CD4-positive, alpha-beta T cell (primary cell): Measurements from ENCODE around the gene YES1. TPM values are rescaled to one million over a fixed set of nuclear protein-coding genes. Genes with fewer than 3 reads are reported as not detected.
"Not testable (repeated sequence)": the region's sequence is repeated elsewhere in the genome, so short reads cannot be mapped to it uniquely, and the experiment has no call there.

Experiments used
- ATAC-seq: fragments of 200-7000 bp; cut with Tn5 transposase; one replicate; pipeline ENCODE4 v1.10.0; 2022; ENCODE audit warnings: mild to moderate bottlenecking; ENCODE audit not compliant: poor library complexity
- CTCF ChIA-PET: fragments of 350-600 bp; sonication (Branson Sonifier 250); formaldehyde crosslinking; loops from one replicate; lab custom pipeline; 2021; ENCODE audit warnings: antibody characterized with exemption, inconsistent platforms; lab: Charles Lee
- POLR2A ChIA-PET: fragments of 350-600 bp; sonication (Branson Sonifier 250); formaldehyde crosslinking; loops from one replicate; lab custom pipeline; 2021; ENCODE audit warnings: antibody characterized with exemption, inconsistent platforms; lab: Charles Lee
- DNase-seq, 14 experiments: peaks; one replicate each; pipeline ENCODE4 v3.0.0-alpha.2; 2013 to 2020; ENCODE audit warnings: mixed read lengths in 2 of 14
- H3K27ac ChIP-seq, 2 donors: one replicate each; pipeline versions ENCODE4 v1.5.1 to v1.7.0; 2013; ENCODE audit warnings: low read length in 2 of 2, low read depth in 1 of 2, mild to moderate bottlenecking in 1 of 2
- H3K27me3 ChIP-seq, 2 experiments: 1 replicate in 1 of 2; 2 replicates in 1 of 2; pipeline versions ENCODE4 v1.6.1 to v1.7.0; 2013; ENCODE audit warnings: low read length in 2 of 2, control low read depth in 1 of 2, mild to moderate bottlenecking in 1 of 2, moderate library complexity in 1 of 2; ENCODE audit not compliant: insufficient read depth in 2 of 2, control insufficient read depth in 1 of 2
- H3K36me3 ChIP-seq: one replicate; pipeline ENCODE4 v1.6.1; 2013; ENCODE audit warnings: low read length, control low read depth; ENCODE audit not compliant: insufficient read depth
- H3K4me1 ChIP-seq: one replicate; pipeline ENCODE4 v1.6.1; 2013; ENCODE audit warnings: low read length, control low read depth; ENCODE audit not compliant: insufficient read depth
- H3K4me3 ChIP-seq: one replicate; pipeline ENCODE4 v1.5.1; 2013; ENCODE audit warnings: mild to moderate bottlenecking, low read length, moderate library complexity
- H3K9me3 ChIP-seq, 2 experiments: 1 replicate in 1 of 2; 2 replicates in 1 of 2; pipeline versions ENCODE4 v1.6.1 to v1.7.0; 2013; ENCODE audit warnings: low read length in 2 of 2, mild to moderate bottlenecking in 2 of 2, control low read depth in 1 of 2, moderate library complexity in 1 of 2; ENCODE audit not compliant: control insufficient read depth in 1 of 2, insufficient read depth in 1 of 2
- H3K27ac Mint-ChIP-seq: one replicate; pipeline ENCODE4 v1.8.0; 2020; ENCODE audit warnings: mixed read lengths
- H3K27me3 Mint-ChIP-seq: one replicate; pipeline ENCODE4 v1.8.0; 2021; ENCODE audit warnings: mixed read lengths
- H3K36me3 Mint-ChIP-seq: one replicate; pipeline ENCODE4 v1.8.0; 2021; ENCODE audit warnings: low read depth, mixed read lengths
- H3K4me1 Mint-ChIP-seq: one replicate; pipeline ENCODE4 v1.8.0; 2021; ENCODE audit warnings: low read depth, mixed read lengths
- H3K4me3 Mint-ChIP-seq: one replicate; pipeline ENCODE4 v1.8.0; 2020; ENCODE audit warnings: mild to moderate bottlenecking, mixed read lengths
- H3K9me3 Mint-ChIP-seq: one replicate; pipeline ENCODE4 v1.8.0; 2020; ENCODE audit warnings: mixed read lengths
- intact Hi-C, 2 experiments: fragments of 100-400 bp; cut with DNase I in 1 of 2; cut with micrococcal nuclease in 1 of 2; formaldehyde crosslinking; loops; one replicate each; pipeline versions ENCODE4 v1.15.1 to v1.9.0; 2023 to 2025; cut with DNase I, micrococcal nuclease
- total RNA-seq, 174 experiments: library from RNA in 2 of 174; stranded (reverse) in 2 of 174; gene quantifications; one replicate each; pipeline ENCODE4 v1.2.3 and lab custom pipeline; 2021 to 2026
- TF ChIP-seq, protein P1 (sequence below): fragments of 200-600 bp; IDR thresholded peaks from one replicate; pipeline ENCODE4 v1.8.0; 2022; ENCODE audit warnings: antibody characterized with exemption, mild to moderate bottlenecking

The YES1 gene
- total RNA-seq, 2 experiments from 2014 or later, result 17.6 to 19.8 TPM

GRCh38 chr18:732371-732770 lies 79.7 kb downstream of the YES1 start:
- TF ChIP-seq, protein P1, sequence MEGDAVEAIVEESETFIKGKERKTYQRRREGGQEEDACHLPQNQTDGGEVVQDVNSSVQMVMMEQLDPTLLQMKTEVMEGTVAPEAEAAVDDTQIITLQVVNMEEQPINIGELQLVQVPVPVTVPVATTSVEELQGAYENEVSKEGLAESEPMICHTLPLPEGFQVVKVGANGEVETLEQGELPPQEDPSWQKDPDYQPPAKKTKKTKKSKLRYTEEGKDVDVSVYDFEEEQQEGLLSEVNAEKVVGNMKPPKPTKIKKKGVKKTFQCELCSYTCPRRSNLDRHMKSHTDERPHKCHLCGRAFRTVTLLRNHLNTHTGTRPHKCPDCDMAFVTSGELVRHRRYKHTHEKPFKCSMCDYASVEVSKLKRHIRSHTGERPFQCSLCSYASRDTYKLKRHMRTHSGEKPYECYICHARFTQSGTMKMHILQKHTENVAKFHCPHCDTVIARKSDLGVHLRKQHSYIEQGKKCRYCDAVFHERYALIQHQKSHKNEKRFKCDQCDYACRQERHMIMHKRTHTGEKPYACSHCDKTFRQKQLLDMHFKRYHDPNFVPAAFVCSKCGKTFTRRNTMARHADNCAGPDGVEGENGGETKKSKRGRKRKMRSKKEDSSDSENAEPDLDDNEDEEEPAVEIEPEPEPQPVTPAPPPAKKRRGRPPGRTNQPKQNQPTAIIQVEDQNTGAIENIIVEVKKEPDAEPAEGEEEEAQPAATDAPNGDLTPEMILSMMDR, result no peak

DNA sequence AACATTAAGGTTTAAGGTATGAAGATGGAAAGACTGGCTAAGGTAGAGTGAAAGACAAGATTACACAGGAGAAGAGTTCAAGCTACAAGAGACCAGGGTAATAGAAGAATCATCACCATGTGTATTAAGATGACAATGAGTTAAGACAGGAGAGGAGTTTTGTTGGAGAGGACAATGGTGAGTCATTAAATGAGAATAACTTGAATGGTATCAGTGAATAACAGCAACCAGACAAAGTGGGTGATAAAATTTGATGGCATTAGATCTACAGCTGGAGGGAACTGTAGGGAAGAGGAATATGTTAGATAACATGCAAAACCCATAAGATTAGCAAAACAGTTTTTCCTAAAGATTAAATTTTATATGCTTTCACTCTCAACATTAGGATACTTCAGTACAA lies 80.9 kb downstream of the YES1 start:
- no peak for ATAC-seq
- H3K27me3 Mint-ChIP-seq, result no peaks in the 10 kb centered on the region
- H3K4me1 ChIP-seq, result no peaks in the 10 kb centered on the region
- no peak overlapping the region for H3K4me3 ChIP-seq
- ChIA-PET CTCF (no interaction called here), POLR2A (no interaction called here)
- H3K36me3 Mint-ChIP-seq, result peaks cover 60% of the 10 kb centered on the region
- TF ChIP-seq, protein P1, result no peak
- H3K9me3 ChIP-seq, result no peaks in the 10 kb centered on the region
- no peaks in the 10 kb centered on the region for H3K27me3 ChIP-seq
- intact Hi-C loops, result no loop called here
- peaks cover 7% of the 10 kb centered on the region for H3K36me3 ChIP-seq
- no peak overlapping the region for H3K4me3 Mint-ChIP-seq
- H3K27ac ChIP-seq, result no peak overlapping the region
- no peak for DNase-seq
- H3K27ac Mint-ChIP-seq, result no peak overlapping the region
- no peaks in the 10 kb centered on the region for H3K9me3 Mint-ChIP-seq
- H3K4me1 Mint-ChIP-seq, result no peaks in the 10 kb centered on the region

More at GRCh38 chr18:732371-732770, 79.7 kb downstream of the YES1 start:
- H3K36me3 Mint-ChIP-seq, result peaks cover 65% of the 10 kb centered on the region
- no peaks in the 10 kb centered on the region for H3K27me3 ChIP-seq
- ATAC-seq (no peak), DNase-seq (no peak)
- no peaks in the 10 kb centered on the region for H3K4me1 ChIP-seq
- H3K4me1 Mint-ChIP-seq, result no peaks in the 10 kb centered on the region
- intact Hi-C loops, result no loop called here
- ChIA-PET POLR2A (no interaction called here), CTCF (interaction anchor here (0.8 kb wide), 1 partner anchor 11 kb away, joined by 3 read pairs; no protein-coding TSS in a partner anchor)
- H3K9me3 ChIP-seq, result no peaks in the 10 kb centered on the region
- no peak overlapping the region for H3K4me3 Mint-ChIP-seq
- H3K27me3 Mint-ChIP-seq, result no peaks in the 10 kb centered on the region
- H3K4me3 ChIP-seq, result no peak overlapping the region
- peaks cover 14% of the 10 kb centered on the region for H3K36me3 ChIP-seq
- H3K9me3 Mint-ChIP-seq, result no peaks in the 10 kb centered on the region
- H3K27ac Mint-ChIP-seq, result no peak overlapping the region
- no peak overlapping the region for H3K27ac ChIP-seq

GRCh38 chr18:730692-731091 lies 81.3 kb downstream of the YES1 start:
- H3K4me3 Mint-ChIP-seq, result no peak overlapping the region
- DNase-seq (no peak), ATAC-seq (no peak)
- ChIA-PET CTCF (interaction anchor here (0.6 to 0.9 kb wide), 2 partner anchors 56 to 1929 kb away, joined by 3 to 4 read pairs; no protein-coding TSS in a partner anchor), POLR2A (no interaction called here)
- H3K27me3 Mint-ChIP-seq, result no peaks in the 10 kb centered on the region
- H3K9me3 ChIP-seq, result no peaks in the 10 kb centered on the region
- no peaks in the 10 kb centered on the region for H3K27me3 ChIP-seq
- peaks cover 55% of the 10 kb centered on the region for H3K36me3 Mint-ChIP-seq
- intact Hi-C loops, result no loop called here
- H3K36me3 ChIP-seq, result peaks cover 6% of the 10 kb centered on the region
- TF ChIP-seq, protein P1, result no peak
- H3K9me3 Mint-ChIP-seq, result no peaks in the 10 kb centered on the region
- no peak overlapping the region for H3K27ac ChIP-seq
- no peak overlapping the region for H3K27ac Mint-ChIP-seq
- H3K4me3 ChIP-seq, result no peak overlapping the region
- H3K4me1 ChIP-seq, result no peaks in the 10 kb centered on the region
- H3K4me1 Mint-ChIP-seq, result no peaks in the 10 kb centered on the region

DNA sequence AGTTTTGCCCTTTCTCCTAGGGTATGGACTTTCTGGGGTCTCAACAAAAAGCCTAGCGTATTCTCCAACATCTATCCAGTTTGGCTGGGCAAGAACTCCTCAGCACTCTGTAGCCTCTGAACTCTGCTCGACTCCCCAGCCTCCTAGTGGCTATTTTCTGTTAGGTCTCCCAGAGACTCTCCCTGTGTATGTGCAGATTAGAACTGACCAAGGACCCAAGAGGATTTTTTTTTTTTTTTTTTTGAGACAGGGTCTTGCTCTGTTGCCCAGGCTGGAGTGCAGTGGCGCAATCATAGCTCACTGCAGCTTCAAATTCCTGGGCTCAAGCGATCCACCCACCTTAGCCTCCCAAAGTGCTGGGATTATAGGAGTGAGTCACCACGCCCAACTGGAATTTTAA lies 81.9 kb downstream of the YES1 start:
- ATAC-seq, H3K4me3 ChIP-seq, H3K4me3 Mint-ChIP-seq, H3K9me3 ChIP-seq, H3K4me1 ChIP-seq, H3K27me3 ChIP-seq, intact Hi-C loops, H3K27ac ChIP-seq, H3K36me3 ChIP-seq, DNase-seq, H3K4me1 Mint-ChIP-seq, H3K9me3 Mint-ChIP-seq, H3K27me3 Mint-ChIP-seq, POLR2A ChIA-PET, H3K27ac Mint-ChIP-seq: not testable (repeated sequence)
- H3K36me3 Mint-ChIP-seq, result peaks cover 50% of the 10 kb centered on the region
- CTCF ChIA-PET, result interaction anchor here (0.6 to 0.9 kb wide), 2 partner anchors 56 to 1929 kb away, joined by 3 to 4 read pairs; no protein-coding TSS in a partner anchor
